Thyroid gland (tissue), 4 donors: ENCODE measurements around the gene LRRC73. TPM values are rescaled to one million over a fixed set of nuclear protein-coding genes. Genes with fewer than 3 reads are reported as not detected.

Experiments
- DNase-seq, 2 donors: peaks; one replicate each; pipeline ENCODE4 v3.0.0-alpha.2; 2019
- H3K27ac ChIP-seq, 3 donors: fragments of 200-600 bp; sonication (generic); 1 replicate in 2 of 3; 2 replicates in 1 of 3; pipeline ENCODE4 v1.5.1; 2016 to 2019; ENCODE audit warnings: mild to moderate bottlenecking in 1 of 3, moderate library complexity in 1 of 3
- H3K27me3 ChIP-seq: fragments of 200-600 bp; sonication (generic); one replicate; pipeline ENCODE4 v1.5.1; 2019
- H3K36me3 ChIP-seq, 2 donors: fragments of 200-600 bp; sonication (generic); one replicate each; pipeline ENCODE4 v1.5.1; 2016 to 2019
- H3K4me1 ChIP-seq, 2 donors: fragments of 200-600 bp; sonication (generic); one replicate each; pipeline ENCODE4 v1.5.1; 2017 to 2019
- H3K4me3 ChIP-seq, 3 donors: fragments of 200-600 bp; sonication (generic); replicated peaks in 1 of 3; 1 replicate in 2 of 3; 2 replicates in 1 of 3; pipeline ENCODE4 v1.5.1; 2016; ENCODE audit warnings: mild to moderate bottlenecking in 1 of 3
- H3K9me3 ChIP-seq: fragments of 200-600 bp; sonication (generic); one replicate; pipeline ENCODE4 v1.5.1; 2017
- CTCF ChIP-seq, 6 experiments: fragments of 200-600 bp in 3 of 6; fragments of 450-650 bp in 3 of 6; sonication (generic) in 3 of 6; IDR thresholded peaks; one replicate each; pipeline ENCODE4 v1.5.1; 2016 to 2019; ENCODE audit warnings: antibody characterized with exemption in 6 of 6, mild to moderate bottlenecking in 2 of 6, inconsistent platforms in 1 of 6, moderate library complexity in 1 of 6
- POLR2A ChIP-seq, 2 donors: fragments of 450-650 bp; IDR thresholded peaks; one replicate each; pipeline ENCODE4 v1.6.1; 2017; ENCODE audit warnings: antibody characterized with exemption in 2 of 2, mild to moderate bottlenecking in 2 of 2, moderate library complexity in 1 of 2
- WGBS, 2 donors: methylation state at CpG; one replicate each; pipeline ENCODE4 v1.1.5; 2017; 5-methylcytosine and 5-hydroxymethylcytosine counted together
- intact Hi-C: fragments of 100-400 bp; cut with DNase I; formaldehyde crosslinking; loops from one replicate; pipeline ENCODE4 v1.15.1; 2023
- total RNA-seq, 4 donors: library from RNA; depleted of rRNA; stranded (reverse); fragments of >200 nt; gene quantifications; one replicate each; pipeline ENCODE4 v1.2.3, GENCODE V29; 2016

LRRC73 gene
- total RNA-seq, 4 donors from 2014 or later, result 0.67 to 2.0 (median 1.6) TPM

- intact Hi-C loops, result no loop called here
- DNase-seq, result no peak
- H3K36me3 ChIP-seq, result no peaks in the 10 kb centered on the region
- H3K4me3 ChIP-seq, result no peak overlapping the region
- no peak for TF ChIP-seq POLR2A (IDR thresholded peaks at IDR 0.05)
- TF ChIP-seq CTCF (IDR thresholded peaks at IDR 0.05), result no peak
- no peaks in the 10 kb centered on the region for H3K27me3 ChIP-seq
- 94 to 97% methylated on average over 4 of the region's 4 CpGs for WGBS, 2 donors
- peaks cover 0 to 3% of the 10 kb centered on the region in 2 donors for H3K4me1 ChIP-seq
- no peak overlapping the region for H3K27ac ChIP-seq
- no peaks in the 10 kb centered on the region for H3K9me3 ChIP-seq
Measured at GRCh38 chr6:43472515-43472914, 37.6 kb downstream of the LRRC73 start.

GRCh38 chr6:43471399-43471798, 38.7 kb downstream of the LRRC73 start:
- no peak for DNase-seq
- intact Hi-C loops, result no loop called here
- WGBS, 2 donors, result 81 to 83% methylated on average over 1 of the region's 1 CpG
- H3K27ac ChIP-seq, result no peak overlapping the region
- H3K4me1 ChIP-seq, result no peaks in the 10 kb centered on the region
- no peaks in the 10 kb centered on the region for H3K27me3 ChIP-seq
- H3K9me3 ChIP-seq, result no peaks in the 10 kb centered on the region
- H3K36me3 ChIP-seq, result no peaks in the 10 kb centered on the region
- no peak for TF ChIP-seq CTCF (IDR thresholded peaks at IDR 0.05)
- TF ChIP-seq POLR2A (IDR thresholded peaks at IDR 0.05), result no peak
- H3K4me3 ChIP-seq, result no peak overlapping the region

- DNase-seq, result no peak
- Histone ChIP-seq H3K4me1 (no peaks in the 10 kb centered on the region), H3K27ac (no peak overlapping the region), H3K36me3 (no peaks in the 10 kb centered on the region), H3K27me3 (no peaks in the 10 kb centered on the region), H3K4me3 (no peak overlapping the region), H3K9me3 (no peaks in the 10 kb centered on the region)
- WGBS, 2 donors, result 91 to 92% methylated on average over 7 of the region's 7 CpGs
- intact Hi-C loops, result no loop called here
- TF ChIP-seq CTCF (IDR thresholded peaks at IDR 0.05) (no peak), POLR2A (IDR thresholded peaks at IDR 0.05) (no peak)
Measured at GRCh38 chr6:43469947-43470346, 40.2 kb downstream of the LRRC73 start.

- Histone ChIP-seq H3K27ac (no peak overlapping the region), H3K36me3 (no peaks in the 10 kb centered on the region), H3K27me3 (no peaks in the 10 kb centered on the region), H3K4me3 (no peak overlapping the region), H3K9me3 (no peaks in the 10 kb centered on the region), H3K4me1 (no peaks in the 10 kb centered on the region)
- no peak for DNase-seq
- 63 to 66% methylated on average over 13 of the region's 13 CpGs for WGBS, 2 donors
- TF ChIP-seq POLR2A (IDR thresholded peaks at IDR 0.05), result no peak
- intact Hi-C loops, result no loop called here
Measured at GRCh38 chr6:43468748-43469681, 41.1 kb downstream of the LRRC73 start.

- 67 to 73% methylated on average over 3 to 4 of the region's 4 CpGs for WGBS, 2 donors
- Histone ChIP-seq H3K27ac (no peak overlapping the region), H3K4me3 (no peak overlapping the region), H3K9me3 (no peaks in the 10 kb centered on the region), H3K36me3 (no peaks in the 10 kb centered on the region), H3K27me3 (no peaks in the 10 kb centered on the region), H3K4me1 (no peaks in the 10 kb centered on the region)
- no peak for DNase-seq
- intact Hi-C loops, result no loop called here
- TF ChIP-seq POLR2A (IDR thresholded peaks at IDR 0.05) (no peak), CTCF (IDR thresholded peaks at IDR 0.05) (no peak)
Measured at GRCh38 chr6:43468240-43468639, 41.9 kb downstream of the LRRC73 start.
